Measurements from ENCODE around the gene P2RY12. TPM values are rescaled to one million over a fixed set of nuclear protein-coding genes. Genes with fewer than 3 reads are reported as not detected.

The P2RY12 gene
- total RNA-seq, 2 experiments from 2014 or later, result 0.19 TPM; not detected in 1

DNA sequence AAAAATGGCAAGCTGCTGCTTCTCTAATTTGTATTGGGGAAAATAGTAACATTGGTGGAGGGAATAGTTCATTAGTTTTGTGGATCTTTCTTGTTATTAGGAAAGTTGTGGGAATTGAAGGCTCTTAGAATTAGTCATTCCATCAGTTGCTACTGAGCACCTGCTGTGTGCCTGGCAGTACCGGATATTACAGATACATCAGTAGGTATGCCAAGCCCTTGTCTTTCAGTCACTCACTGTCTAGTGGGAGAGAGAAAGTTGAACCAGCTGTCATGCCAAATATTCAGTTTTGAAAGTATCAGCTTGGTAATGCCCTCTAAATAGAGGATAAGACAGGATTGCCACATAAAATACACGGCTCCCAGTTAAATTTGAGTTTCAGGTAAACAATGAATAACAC, 43.8 kb upstream of the P2RY12 start:
- Histone ChIP-seq H4K20me1 (ENCODE audit: insufficient read depth, low read length) (no peaks in the 10 kb centered on the region), H3K9me3 (ENCODE audit: low read length) (no peaks in the 10 kb centered on the region), H3K4me3 (ENCODE audit: low read depth, low read length, poor library complexity, severe bottlenecking) (no peak overlapping the region), H3K4me1 (ENCODE audit: insufficient read depth, low read length, poor library complexity, severe bottlenecking) (peaks cover 16% of the 10 kb centered on the region), H3K4me2 (ENCODE audit: low read length) (no peak overlapping the region), H2AFZ (ENCODE audit: low read length) (no peak overlapping the region), H3K27ac (ENCODE audit: low read depth, low read length, poor library complexity, severe bottlenecking) (no peak overlapping the region), H3K79me2 (ENCODE audit: insufficient read depth, low read depth, low read length) (no peaks in the 10 kb centered on the region), H3K36me3 (ENCODE audit: insufficient read depth, low read length) (0 out of 2 replicates have a peak, but pooled peaks cover 4% of the 10 kb centered on the region), H3K9me2 (ENCODE audit: insufficient read depth, low read length) (no peaks in the 10 kb centered on the region)
- POLR2A ChIA-PET, result interaction anchor here (0.7 kb wide), 1 partner anchor 46 kb away, joined by 3 read pairs; no protein-coding TSS in a partner anchor
- no TSS peak for BruUV-seq (replicated peaks)
- DNase-seq (ENCODE audit: low spot score), result no peak
- TF ChIP-seq EZH2phosphoT487 (IDR thresholded peaks at IDR 0.05; ENCODE audit: borderline replicate concordance, low read depth, low read length), result no peak
- TF ChIP-seq, protein P1, sequence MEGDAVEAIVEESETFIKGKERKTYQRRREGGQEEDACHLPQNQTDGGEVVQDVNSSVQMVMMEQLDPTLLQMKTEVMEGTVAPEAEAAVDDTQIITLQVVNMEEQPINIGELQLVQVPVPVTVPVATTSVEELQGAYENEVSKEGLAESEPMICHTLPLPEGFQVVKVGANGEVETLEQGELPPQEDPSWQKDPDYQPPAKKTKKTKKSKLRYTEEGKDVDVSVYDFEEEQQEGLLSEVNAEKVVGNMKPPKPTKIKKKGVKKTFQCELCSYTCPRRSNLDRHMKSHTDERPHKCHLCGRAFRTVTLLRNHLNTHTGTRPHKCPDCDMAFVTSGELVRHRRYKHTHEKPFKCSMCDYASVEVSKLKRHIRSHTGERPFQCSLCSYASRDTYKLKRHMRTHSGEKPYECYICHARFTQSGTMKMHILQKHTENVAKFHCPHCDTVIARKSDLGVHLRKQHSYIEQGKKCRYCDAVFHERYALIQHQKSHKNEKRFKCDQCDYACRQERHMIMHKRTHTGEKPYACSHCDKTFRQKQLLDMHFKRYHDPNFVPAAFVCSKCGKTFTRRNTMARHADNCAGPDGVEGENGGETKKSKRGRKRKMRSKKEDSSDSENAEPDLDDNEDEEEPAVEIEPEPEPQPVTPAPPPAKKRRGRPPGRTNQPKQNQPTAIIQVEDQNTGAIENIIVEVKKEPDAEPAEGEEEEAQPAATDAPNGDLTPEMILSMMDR (conservative IDR thresholded peaks at IDR 0.05; ENCODE audit: low read length), result no peak
- CTCF ChIA-PET (ENCODE audit: unreplicated experiment), result no interaction called here
- intact Hi-C loops (cut with micrococcal nuclease; ENCODE audit: unreplicated experiment), result loop anchor here (5.0 kb wide), 1 partner anchor 46 kb away; the partner anchor contains the start of gene P2RY12

DNA sequence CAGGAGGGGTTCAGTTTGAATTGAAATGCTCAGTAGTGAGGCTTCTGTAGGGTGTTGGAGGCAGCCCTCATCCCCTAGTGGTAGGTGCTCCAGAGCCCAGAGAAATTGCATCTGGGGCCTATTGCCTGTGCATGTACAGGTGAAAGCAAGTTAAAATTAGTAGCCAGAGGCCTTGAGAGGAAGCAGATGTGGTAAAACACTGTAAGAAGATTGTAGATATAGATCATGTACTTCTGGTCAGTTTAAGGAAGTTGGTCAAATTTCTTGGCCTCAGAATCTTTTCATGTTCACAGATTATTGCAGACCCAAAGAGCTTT, 41.7 kb upstream of the P2RY12 start:
- Histone ChIP-seq H3K36me3 (ENCODE audit: insufficient read depth, low read length) (0 out of 2 replicates have a peak, but pooled peaks cover 4% of the 10 kb centered on the region), H3K4me2 (ENCODE audit: low read length) (peak overlapping the region; percentile 60), H4K20me1 (ENCODE audit: insufficient read depth, low read length) (no peaks in the 10 kb centered on the region), H3K4me3 (ENCODE audit: low read depth, low read length, poor library complexity, severe bottlenecking) (peak overlapping the region; percentile 32), H3K9me3 (ENCODE audit: low read length) (no peaks in the 10 kb centered on the region), H3K4me1 (ENCODE audit: insufficient read depth, low read length, poor library complexity, severe bottlenecking) (peaks cover 16% of the 10 kb centered on the region), H3K27ac (ENCODE audit: low read depth, low read length, poor library complexity, severe bottlenecking) (peak overlapping the region; percentile 29), H3K79me2 (ENCODE audit: insufficient read depth, low read depth, low read length) (no peaks in the 10 kb centered on the region), H3K9me2 (ENCODE audit: insufficient read depth, low read length) (no peaks in the 10 kb centered on the region), H2AFZ (ENCODE audit: low read length) (peak overlapping the region; percentile 55)
- TF ChIP-seq, protein P1 (conservative IDR thresholded peaks at IDR 0.05; ENCODE audit: low read length), result peak; percentile 72
- no peak for TF ChIP-seq EZH2phosphoT487 (IDR thresholded peaks at IDR 0.05; ENCODE audit: borderline replicate concordance, low read depth, low read length)
- POLR2A ChIA-PET, result interaction anchor here (0.7 to 1.5 kb wide), 5 partner anchors 18 to 43 kb away, joined by 3 to 5 read pairs (median 3); partner anchors contain the start of gene P2RY12
- CTCF ChIA-PET (ENCODE audit: unreplicated experiment), result interaction anchor here (0.6 to 1.2 kb wide), 2 partner anchors 47 to 447 kb away, joined by 3 read pairs; partner anchors contain the start of gene SUCNR1
- DNase-seq (ENCODE audit: low spot score), result peak; percentile 52
- intact Hi-C loops (cut with micrococcal nuclease; ENCODE audit: unreplicated experiment), result loop anchor here (5.0 kb wide), 1 partner anchor 44 kb away; the partner anchor contains the start of gene P2RY12
- no TSS peak for BruUV-seq (replicated peaks)

DNA sequence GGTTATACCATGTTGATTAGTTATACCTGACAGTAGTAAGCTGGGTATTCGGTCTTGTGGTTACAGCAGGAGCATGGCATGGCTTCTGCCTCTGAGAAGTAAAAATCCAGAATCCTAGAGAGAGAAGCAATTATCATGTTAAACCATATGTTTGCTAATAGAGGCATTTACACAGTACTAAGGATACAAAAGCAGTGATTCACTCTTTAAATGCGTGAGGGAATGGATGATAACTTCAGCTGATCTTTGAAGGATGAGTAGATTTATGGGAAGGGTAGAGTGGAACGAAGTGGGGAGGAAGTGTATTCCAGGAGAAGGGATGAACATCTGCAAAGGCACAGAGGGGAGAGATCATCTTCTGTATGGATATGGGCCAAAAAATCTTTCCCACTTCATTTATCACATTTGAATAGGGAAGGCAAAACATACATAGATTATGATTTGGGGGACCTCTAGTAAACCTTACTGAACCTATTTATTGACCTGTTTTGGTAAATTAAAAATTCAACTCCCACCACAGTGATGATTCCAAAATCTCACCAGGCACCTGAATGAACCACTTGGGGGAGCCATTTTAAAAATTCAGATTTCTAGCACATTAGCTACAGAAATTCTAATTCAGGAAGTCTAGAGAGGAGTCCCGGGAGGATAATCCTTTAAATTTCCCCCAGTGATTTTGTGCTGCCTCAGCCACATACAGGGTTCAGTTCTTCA, 41.2 kb upstream of the P2RY12 start:
- no TSS peak for BruUV-seq (replicated peaks)
- POLR2A ChIA-PET, result interaction anchor here (0.7 to 1.5 kb wide), 4 partner anchors 17 to 43 kb away, joined by 3 to 5 read pairs (median 3); no protein-coding TSS in a partner anchor
- H2AFZ ChIP-seq (ENCODE audit: low read length), result peak overlapping the region; percentile 55
- peak overlapping the region; percentile 29 for H3K27ac ChIP-seq (ENCODE audit: low read depth, low read length, poor library complexity, severe bottlenecking)
- no peaks in the 10 kb centered on the region for H3K9me3 ChIP-seq (ENCODE audit: low read length)
- H4K20me1 ChIP-seq (ENCODE audit: insufficient read depth, low read length), result no peaks in the 10 kb centered on the region
- DNase-seq (ENCODE audit: low spot score), result no peak
- TF ChIP-seq, protein P1 (conservative IDR thresholded peaks at IDR 0.05; ENCODE audit: low read length), result peak; percentile 91
- no peak for TF ChIP-seq EZH2phosphoT487 (IDR thresholded peaks at IDR 0.05; ENCODE audit: borderline replicate concordance, low read depth, low read length)
- peaks cover 16% of the 10 kb centered on the region for H3K4me1 ChIP-seq (ENCODE audit: insufficient read depth, low read length, poor library complexity, severe bottlenecking)
- intact Hi-C loops (cut with micrococcal nuclease; ENCODE audit: unreplicated experiment), result loop anchor here (5.0 kb wide), 1 partner anchor 43 kb away; the partner anchor contains the start of gene P2RY12
- peak overlapping the region; percentile 60 for H3K4me2 ChIP-seq (ENCODE audit: low read length)
- no peaks in the 10 kb centered on the region for H3K9me2 ChIP-seq (ENCODE audit: insufficient read depth, low read length)
- no peaks in the 10 kb centered on the region for H3K79me2 ChIP-seq (ENCODE audit: insufficient read depth, low read depth, low read length)
- H3K4me3 ChIP-seq (ENCODE audit: low read depth, low read length, poor library complexity, severe bottlenecking), result peak overlapping the region; percentile 32
- H3K36me3 ChIP-seq (ENCODE audit: insufficient read depth, low read length), result 0 out of 2 replicates have a peak, but pooled peaks cover 4% of the 10 kb centered on the region
- CTCF ChIA-PET (ENCODE audit: unreplicated experiment), result no interaction called here

All from OCI-LY7 (cell line).